H1 (cell line): Measurements from ENCODE around the gene ATP13A3. TPM values are rescaled to one million over a fixed set of nuclear protein-coding genes. Genes with fewer than 3 reads are reported as not detected.

Experiments used
- CTCF ChIA-PET: fragments of 300-600 bp; sonication (Branson Sonifier 250); formaldehyde crosslinking; loops from one replicate; lab custom pipeline; 2021; ENCODE audit not compliant: partially characterized antibody; lab: Charles Lee
- POLR2A ChIA-PET: fragments of 300-600 bp; sonication (Branson Sonifier 250); formaldehyde crosslinking; loops from one replicate; lab custom pipeline; 2021; ENCODE audit warnings: inconsistent platforms; ENCODE audit not compliant: partially characterized antibody; lab: Charles Lee
- DNase-seq, 2 experiments: peaks; one replicate each; pipeline versions ENCODE4 v3.0.0 to v3.0.0-alpha.2; 2010 to 2022; ENCODE audit warnings: low spot score in 2 of 2, low read depth in 1 of 2, mixed read lengths in 1 of 2
- FAIRE-seq: peaks from 2 replicates; lab custom pipeline; 2011; peaks lifted over from hg19 to GRCh38; lab: Jason Lieb, UNC
- H2AFZ ChIP-seq: 2 replicates; pipeline ENCODE4 v1.8.1; 2012; ENCODE audit warnings: low read length, inconsistent platforms
- H2AK5ac ChIP-seq: 2 replicates; pipeline ENCODE4 v1.6.1; 2013; ENCODE audit warnings: low read depth, low read length
- H2BK120ac ChIP-seq: replicated peaks from 2 replicates; pipeline ENCODE3; 2013; ENCODE audit warnings: low read depth, low read length, inconsistent platforms
- H2BK12ac ChIP-seq: 2 replicates; pipeline ENCODE4 v1.6.1; 2013; ENCODE audit warnings: low read depth, low read length
- H2BK15ac ChIP-seq: 2 replicates; pipeline ENCODE4 v1.6.1; 2013; ENCODE audit warnings: low read length
- H2BK20ac ChIP-seq: 2 replicates; pipeline ENCODE4 v1.6.1; 2013; ENCODE audit warnings: low read length
- H2BK5ac ChIP-seq: 2 replicates; pipeline ENCODE4 v1.6.1; 2013; ENCODE audit warnings: low read depth, low read length
- H3K14ac ChIP-seq: 2 replicates; pipeline ENCODE4 v1.6.1; 2013; ENCODE audit warnings: inconsistent platforms; ENCODE audit not compliant: insufficient read length
- H3K18ac ChIP-seq: 2 replicates; pipeline ENCODE4 v1.6.1; 2013; ENCODE audit warnings: low read length; ENCODE audit errors: extremely low read depth
- H3K23ac ChIP-seq: 2 replicates; pipeline ENCODE4 v1.6.1; 2013; ENCODE audit warnings: inconsistent platforms; ENCODE audit not compliant: insufficient read length
- H3K23me2 ChIP-seq: 2 replicates; pipeline ENCODE4 v1.6.1; 2013; ENCODE audit warnings: low read depth, low read length
- H3K27ac ChIP-seq: 2 replicates; pipeline ENCODE4 v1.6.1; 2011; ENCODE audit warnings: low read depth, low read length, inconsistent platforms
- H3K27me3 ChIP-seq, 4 experiments: replicated peaks in 1 of 4; 1 replicate in 1 of 4; 2 replicates in 3 of 4; pipeline versions ENCODE4 v1.6.1 to v1.8.1; 2011 to 2013; ENCODE audit warnings: low read length in 3 of 4, mild to moderate bottlenecking in 3 of 4, inconsistent platforms in 2 of 4, mixed read lengths in 2 of 4, moderate library complexity in 1 of 4; ENCODE audit not compliant: control insufficient read depth in 3 of 4, insufficient read depth in 3 of 4; ENCODE audit errors: extremely low read depth in 1 of 4
- H3K36me3 ChIP-seq, 4 experiments: 2 replicates each; pipeline versions ENCODE4 v1.6.1 to v1.8.1; 2011 to 2013; ENCODE audit warnings: mild to moderate bottlenecking in 4 of 4, low read length in 3 of 4, moderate library complexity in 2 of 4, control low read depth in 1 of 4, inconsistent platforms in 1 of 4; ENCODE audit not compliant: insufficient read depth in 4 of 4, control insufficient read depth in 2 of 4
- H3K4ac ChIP-seq: replicated peaks from 2 replicates; pipeline ENCODE3; 2013; ENCODE audit warnings: low read length, low read depth, mixed read lengths, inconsistent platforms; ENCODE audit not compliant: insufficient read length
- H3K4me1 ChIP-seq, 4 experiments: replicated peaks in 1 of 4; 1 replicate in 1 of 4; 2 replicates in 3 of 4; pipeline versions ENCODE4 v1.6.1 to v1.8.1; 2011 to 2013; ENCODE audit warnings: low read length in 3 of 4, inconsistent platforms in 2 of 4, mixed read lengths in 1 of 4; ENCODE audit not compliant: insufficient read depth in 4 of 4, control insufficient read depth in 3 of 4
- H3K4me2 ChIP-seq, 2 experiments: 2 replicates each; pipeline versions ENCODE4 v1.6.1 to v1.8.1; 2011 to 2013; ENCODE audit warnings: low read depth in 2 of 2, low read length in 2 of 2, control low read depth in 1 of 2, inconsistent platforms in 1 of 2, mild to moderate bottlenecking in 1 of 2; ENCODE audit not compliant: insufficient read depth in 1 of 2
- H3K4me3 ChIP-seq, 4 experiments: fragments of 200-600, 300-600 bp in 1 of 4; sonication (generic), shearing (Covaris generic), sonication (Bioruptor Twin) in 1 of 4; 2 replicates each; pipeline versions ENCODE4 v1.5.1 to v1.8.1; 2011 to 2016; ENCODE audit warnings: low read length in 4 of 4, low read depth in 3 of 4, control low read depth in 2 of 4, inconsistent platforms in 2 of 4, mild to moderate bottlenecking in 2 of 4, mixed read lengths in 1 of 4, moderate library complexity in 1 of 4; ENCODE audit not compliant: insufficient read depth in 2 of 4; ENCODE audit errors: extremely low read depth in 1 of 4
- H3K56ac ChIP-seq: replicated peaks from 2 replicates; pipeline ENCODE3; 2013; ENCODE audit warnings: low read depth, mild to moderate bottlenecking, mixed read lengths, low read length, inconsistent platforms; ENCODE audit not compliant: insufficient read length
- H3K79me1 ChIP-seq: 2 replicates; pipeline ENCODE4 v1.6.1; 2013; ENCODE audit warnings: low read depth, low read length, control low read depth
- H3K79me2 ChIP-seq, 2 experiments: 2 replicates each; pipeline versions ENCODE4 v1.6.1 to v1.8.1; 2012 to 2013; ENCODE audit warnings: low read length in 2 of 2, mild to moderate bottlenecking in 2 of 2, inconsistent platforms in 1 of 2; ENCODE audit not compliant: insufficient read depth in 2 of 2, control insufficient read depth in 1 of 2
- H3K9ac ChIP-seq, 4 experiments: replicated peaks in 1 of 4; 1 replicate in 1 of 4; 2 replicates in 3 of 4; pipeline versions ENCODE4 v1.6.1 to v1.8.1; 2011 to 2013; ENCODE audit warnings: low read depth in 3 of 4, low read length in 3 of 4, control low read depth in 2 of 4, mild to moderate bottlenecking in 2 of 4, moderate library complexity in 2 of 4, inconsistent platforms in 1 of 4; ENCODE audit errors: extremely low read depth in 1 of 4
- H3K9me3 ChIP-seq, 2 experiments: 2 replicates each; pipeline versions ENCODE4 v1.6.1 to v1.8.1; 2012 to 2013; ENCODE audit warnings: mild to moderate bottlenecking in 2 of 2, moderate library complexity in 2 of 2, control low read depth in 1 of 2, inconsistent platforms in 1 of 2, low read depth in 1 of 2, low read length in 1 of 2, mixed read lengths in 1 of 2; ENCODE audit not compliant: insufficient read depth in 2 of 2
- H4K20me1 ChIP-seq, 2 experiments: replicated peaks in 1 of 2; 2 replicates each; pipeline versions ENCODE3 to v1.8.1; 2011 to 2013; ENCODE audit warnings: inconsistent platforms in 2 of 2, low read length in 2 of 2, mild to moderate bottlenecking in 1 of 2; ENCODE audit not compliant: insufficient read depth in 2 of 2, control insufficient read depth in 1 of 2
- H4K5ac ChIP-seq: 2 replicates; pipeline ENCODE4 v1.6.1; 2013; ENCODE audit warnings: low read length, low read depth, mixed read lengths, inconsistent platforms; ENCODE audit not compliant: insufficient read length
- H4K8ac ChIP-seq: 2 replicates; pipeline ENCODE4 v1.8.0; 2013; ENCODE audit warnings: mild to moderate bottlenecking, moderate library complexity, low read length, inconsistent platforms; ENCODE audit not compliant: insufficient read depth; ENCODE audit errors: extremely low read depth
- H4K91ac ChIP-seq: replicated peaks from 2 replicates; pipeline ENCODE3; 2013; ENCODE audit warnings: low read length, mixed read lengths, inconsistent platforms; ENCODE audit not compliant: insufficient read length
- ATF3 ChIP-seq: IDR thresholded peaks from 2 replicates; pipeline ENCODE4 v1.6.1; 2011; ENCODE audit warnings: low read depth, mild to moderate bottlenecking, low read length; ENCODE audit not compliant: insufficient read depth
- BRCA1 ChIP-seq: IDR thresholded peaks from 2 replicates; pipeline ENCODE4 v1.6.1; 2012; ENCODE audit warnings: low read depth, low read length, improper control_type of control experiment
- CBX8 ChIP-seq: fragments of 300-800, 300-1000 bp; sonication (generic); IDR thresholded peaks from 2 replicates; pipeline ENCODE4 v1.7.1; 2016; ENCODE audit warnings: low read depth, low read length, borderline replicate concordance
- CHD1 ChIP-seq: IDR thresholded peaks from 2 replicates; pipeline ENCODE4 v1.6.1; 2012; ENCODE audit warnings: low read depth, low read length, improper control_type of control experiment
- E2F6 ChIP-seq: IDR thresholded peaks from 2 replicates; pipeline ENCODE4 v1.6.1; 2012; ENCODE audit warnings: inconsistent platforms
- EZH2 ChIP-seq: fragments of 200-600 bp; sonication (generic); IDR thresholded peaks from 2 replicates; pipeline ENCODE4 v1.7.1; 2012; ENCODE audit warnings: low read depth, mild to moderate bottlenecking, moderate library complexity, low read length, inconsistent platforms; ENCODE audit not compliant: severe bottlenecking
- GABPA ChIP-seq: IDR thresholded peaks from 2 replicates; pipeline ENCODE4 v1.6.1; 2011; ENCODE audit warnings: mild to moderate bottlenecking, low read length, moderate library complexity, borderline replicate concordance; ENCODE audit not compliant: insufficient read depth
- SAP30 ChIP-seq: fragments of 300-600 bp; sonication (generic); IDR thresholded peaks from 2 replicates; pipeline ENCODE4 v1.7.1; 2012; ENCODE audit warnings: low read length, moderate library complexity, mild to moderate bottlenecking, inconsistent platforms; ENCODE audit not compliant: insufficient read depth, insufficient replicate concordance
- SP4 ChIP-seq: IDR thresholded peaks from 2 replicates; pipeline ENCODE4 v1.6.1; 2012; ENCODE audit warnings: low read length, inconsistent platforms
- TCF12 ChIP-seq: IDR thresholded peaks from 2 replicates; pipeline ENCODE4 v1.6.1; 2011; ENCODE audit warnings: low read depth, mild to moderate bottlenecking, low read length
- YY1 ChIP-seq: IDR thresholded peaks from 2 replicates; pipeline ENCODE4 v1.6.1; 2011; ENCODE audit warnings: low read depth, mild to moderate bottlenecking, low read length
- WGBS, 2 experiments: shearing (Covaris generic) in 1 of 2; methylation state at CpG; one replicate each; pipeline versions ENCODE4 v1.1.6 to v1.1.7; 2013 to 2015; ENCODE audit warnings: low lambda C conversion rate in 2 of 2, mixed read lengths in 2 of 2, inconsistent platforms in 1 of 2, low coverage in 1 of 2, missing lambda C conversion rate in 1 of 2; ENCODE audit not compliant: insufficient replicate concordance in 2 of 2, insufficient coverage in 1 of 2, insufficient read length in 1 of 2; ENCODE audit errors: extremely low coverage in 1 of 2, missing lambda C conversion rate in 1 of 2; 5-methylcytosine and 5-hydroxymethylcytosine counted together
- polyA plus RNA-seq, 7 experiments: library from polyadenylated mRNA; depleted of rRNA in 3 of 7; stranded (reverse) in 5 of 7; unstranded in 2 of 7; fragments of >200 nt in 5 of 7; fragments of 200-250 nt in 2 of 7; gene quantifications; 1 replicate in 5 of 7; 2 replicates in 1 of 7; 4 replicates in 1 of 7; pipeline versions ENCODE4 v1.2.1 to v1.2.3, GENCODE V29; 2011 to 2013; ENCODE audit warnings: missing spikeins in 2 of 7, mixed read lengths in 2 of 7
- total RNA-seq: library from RNA; stranded (reverse); fragmentation: NEBNext Ultra II Directional; extraction: Animal tissue kit (Norgen Biotek cat#: 25700); gene quantifications from 2 replicates; pipeline ENCODE4 v1.2.1, GENCODE V29; 2021

Gene ATP13A3
- total and polyA plus RNA-seq, 2 of the 8 experiments (the other 6 are each of a cell fraction or from before 2014, with no cell fraction given), result 18.6 to 92.2 TPM

GRCh38 chr3:194439881-194440550, 46.8 kb downstream of the ATP13A3 start:
- WGBS, 2 experiments, result 92% methylated on average over 6 of the region's 6 CpGs; no CpG with 5 or more reads in 1 of the 2 experiments
- peaks cover 8 to 54% (median 29%) of the 10 kb centered on the region in 4 experiments; a peak in 7 of 8 replicates for H3K36me3 ChIP-seq
- ChIA-PET CTCF (interaction anchor here (0.6 to 1.7 kb wide), 4 partner anchors 14 to 137 kb away, joined by 3 to 7 read pairs (median 4); no protein-coding TSS in a partner anchor), POLR2A (no interaction called here)
- DNase-seq, result no peak
- no peak overlapping the region for H3K9ac ChIP-seq
- H2BK5ac ChIP-seq, result no peak overlapping the region
- no peak overlapping the region for H2AK5ac ChIP-seq
- no peak overlapping the region for H3K27ac ChIP-seq
- no peak overlapping the region for H3K4ac ChIP-seq
- H3K79me1 ChIP-seq, result no peaks in the 10 kb centered on the region
- H4K20me1 ChIP-seq, result no peaks in the 10 kb centered on the region
- H2BK120ac ChIP-seq, result no peak overlapping the region
- no peak overlapping the region for H2BK12ac ChIP-seq
- no peak overlapping the region; the same call in 1 of the 2 replicates for H2BK20ac ChIP-seq
- no peak overlapping the region for H2AFZ ChIP-seq
- H4K5ac ChIP-seq, result no peak overlapping the region
- H3K79me2 ChIP-seq, result no peaks in the 10 kb centered on the region
- no peak overlapping the region for H3K23ac ChIP-seq
- no peak overlapping the region for H3K4me2 ChIP-seq
- H3K14ac ChIP-seq, result no peak overlapping the region
- no peak overlapping the region for H3K4me3 ChIP-seq
- H3K27me3 ChIP-seq, result no peaks in the 10 kb centered on the region
- H2BK15ac ChIP-seq, result no peak overlapping the region
- no peak for FAIRE-seq
- no peak overlapping the region for H4K8ac ChIP-seq
- H3K56ac ChIP-seq, result no peak overlapping the region
- no peak overlapping the region for H3K18ac ChIP-seq
- no peak overlapping the region for H4K91ac ChIP-seq
- no peaks in the 10 kb centered on the region for H3K23me2 ChIP-seq
- no peaks in the 10 kb centered on the region for H3K4me1 ChIP-seq
- no peaks in the 10 kb centered on the region for H3K9me3 ChIP-seq
- TF ChIP-seq CHD1, result no peak
- no peak for TF ChIP-seq SP4
- no peak for TF ChIP-seq EZH2
- no peak for TF ChIP-seq TCF12
- no peak for TF ChIP-seq GABPA
- TF ChIP-seq BRCA1, result no peak
- TF ChIP-seq ATF3, result no peak
- TF ChIP-seq YY1, result no peak
- no peak for TF ChIP-seq E2F6
- no peak for TF ChIP-seq CBX8
- no peak for TF ChIP-seq SAP30
